ENCODE measurements around the gene PTPA.
A peak's percentile ranks its signal among the peaks of the same experiment; 100 is the strongest.

PTPA gene

GRCh38 chr9:129176701-129177442 is 65.7 kb downstream of the PTPA start:
- peak overlapping the region; percentile 90 for H3K4me2 ChIP-seq (ENCODE audit: insufficient read depth, low read length)
- peak overlapping the region; percentile 42; the same call in 1 of the 2 replicates for H3K9ac ChIP-seq (ENCODE audit: low read depth, low read length)
- ATAC-seq (ENCODE audit: insufficient read depth, low read depth) (no peak), DNase-seq (peak; percentile 11)
- H4K20me1 ChIP-seq (ENCODE audit: insufficient read depth, low read length) = 0 out of 2 replicates have a peak, but pooled peaks cover 5% of the 10 kb centered on the region
- H3K4me3 ChIP-seq (ENCODE audit: low read depth in 1 of 2, low read length in 2 of 2) = peak overlapping the region; percentile 6 to 80; a peak in 2 of 4 replicates
- H3K27me3 ChIP-seq (ENCODE audit: insufficient read depth, low read length, poor library complexity) = peaks cover 53% of the 10 kb centered on the region
- H3K79me2 ChIP-seq (ENCODE audit: insufficient read depth, low read length) = no peaks in the 10 kb centered on the region
- TF ChIP-seq EZH2 (IDR thresholded peaks at IDR 0.05; ENCODE audit: borderline replicate concordance, low read depth, low read length, severe bottlenecking) (peak; percentile 98), CTCF (IDR thresholded peaks at IDR 0.05; ENCODE audit: borderline replicate concordance, extremely low read depth, low read length, poor library complexity, severe bottlenecking) (no peak)
- H3K36me3 ChIP-seq (ENCODE audit: insufficient read depth, low read length) = no peaks in the 10 kb centered on the region
- H2AFZ ChIP-seq (ENCODE audit: low read depth, low read length) = no peak overlapping the region
- H3K4me1 ChIP-seq (ENCODE audit: insufficient read depth, low read length) = peaks cover 52% of the 10 kb centered on the region
- no peaks in the 10 kb centered on the region for H3K9me3 ChIP-seq (ENCODE audit: insufficient read depth, low read length, severe bottlenecking)
- H3K27ac ChIP-seq (ENCODE audit: low read length) = no peak overlapping the region

- no peak overlapping the region for H3K27ac ChIP-seq (ENCODE audit: low read length)
- peak overlapping the region; percentile 90 for H3K4me2 ChIP-seq (ENCODE audit: insufficient read depth, low read length)
- H2AFZ ChIP-seq (ENCODE audit: low read depth, low read length) = peak overlapping the region; percentile 69; the same call in 1 of the 2 replicates
- H3K9ac ChIP-seq (ENCODE audit: low read depth, low read length) = peak overlapping the region; percentile 60; the same call in 1 of the 2 replicates
- H3K9me3 ChIP-seq (ENCODE audit: insufficient read depth, low read length, severe bottlenecking) = no peaks in the 10 kb centered on the region
- peaks cover 52% of the 10 kb centered on the region for H3K4me1 ChIP-seq (ENCODE audit: insufficient read depth, low read length)
- H3K36me3 ChIP-seq (ENCODE audit: insufficient read depth, low read length) = no peaks in the 10 kb centered on the region
- TF ChIP-seq EZH2 (IDR thresholded peaks at IDR 0.05; ENCODE audit: borderline replicate concordance, low read depth, low read length, severe bottlenecking) (no peak), CTCF (IDR thresholded peaks at IDR 0.05; ENCODE audit: borderline replicate concordance, extremely low read depth, low read length, poor library complexity, severe bottlenecking) (no peak)
- H3K4me3 ChIP-seq (ENCODE audit: low read depth in 1 of 2, low read length in 2 of 2) = peak overlapping the region in 1 of 2 experiments; percentile 80; a peak in 2 of 4 replicates
- peak; percentile 20 for ATAC-seq (ENCODE audit: insufficient read depth, low read depth)
- H3K27me3 ChIP-seq (ENCODE audit: insufficient read depth, low read length, poor library complexity) = peaks cover 53% of the 10 kb centered on the region
- peak; percentile 50 for DNase-seq
- H3K79me2 ChIP-seq (ENCODE audit: insufficient read depth, low read length) = no peaks in the 10 kb centered on the region
- H4K20me1 ChIP-seq (ENCODE audit: insufficient read depth, low read length) = 0 out of 2 replicates have a peak, but pooled peaks cover 5% of the 10 kb centered on the region
Observed at GRCh38 chr9:129177443-129177790, 66.2 kb downstream of the PTPA start.

- Histone ChIP-seq H2AFZ (ENCODE audit: low read depth, low read length) (peak within 1 kb of the TSS; percentile 69), H3K9me3 (ENCODE audit: insufficient read depth, low read length, severe bottlenecking) (no peaks in the 10 kb centered on the region), H3K36me3 (ENCODE audit: insufficient read depth, low read length) (no peaks in the 10 kb centered on the region), H3K27me3 (ENCODE audit: insufficient read depth, low read length, poor library complexity) (peaks cover 48% of the 10 kb centered on the region), H3K4me1 (ENCODE audit: insufficient read depth, low read length) (peaks cover 52% of the 10 kb centered on the region), H3K4me2 (ENCODE audit: insufficient read depth, low read length) (peak within 1 kb of the TSS; percentile 90), H3K27ac (ENCODE audit: low read length) (no peak within 1 kb of the TSS), H3K79me2 (ENCODE audit: insufficient read depth, low read length) (no peaks in the 10 kb centered on the region), H4K20me1 (ENCODE audit: insufficient read depth, low read length) (0 out of 2 replicates have a peak, but pooled peaks cover 5% of the 10 kb centered on the region), H3K9ac (ENCODE audit: low read depth, low read length) (peak within 1 kb of the TSS; percentile 60), H3K4me3 (ENCODE audit: low read depth in 1 of 2, low read length in 2 of 2) (peak within 1 kb of the TSS; percentile 37 to 80; a peak in 3 of 4 replicates)
- ATAC-seq (ENCODE audit: insufficient read depth, low read depth) (peak; percentile 89), DNase-seq (peak; percentile 91)
- TF ChIP-seq CTCF (IDR thresholded peaks at IDR 0.05; ENCODE audit: borderline replicate concordance, extremely low read depth, low read length, poor library complexity, severe bottlenecking) (no peak), EZH2 (IDR thresholded peaks at IDR 0.05; ENCODE audit: borderline replicate concordance, low read depth, low read length, severe bottlenecking) (peak; percentile 95)
Observed at GRCh38 chr9:129177791-129178567, 66.8 kb downstream of the PTPA start, which contains the start of gene IER5L. IER5L (minus strand) TSS chr9:129178261; CDS start chr9:129178052, 209 bp downstream.

Data from DND-41 (cell line).